GM12891 (cell line): ENCODE results near the gene TAF4.

Source experiments
- POLR2A ChIP-seq: IDR thresholded peaks from 2 replicates; pipeline ENCODE4 v1.6.1; 2011; ENCODE audit warnings: low read depth, low read length, control low read depth
- POLR2AphosphoS5 ChIP-seq: IDR thresholded peaks from 2 replicates; pipeline ENCODE4 v1.6.1; 2011; ENCODE audit warnings: low read depth, low read length, control low read depth

GRCh38 chr20:62063315-62063980 lies 2.2 kb downstream of the TAF4 start:
- no peak for TF ChIP-seq POLR2AphosphoS5
- TF ChIP-seq POLR2A = no peak
